Epithelial cell of esophagus (primary cell): Measurements from ENCODE around the gene KRTAP19-3.
"Not testable (repeated sequence)": the region's sequence is repeated elsewhere in the genome, so short reads cannot be mapped to it uniquely, and the experiment has no call there.

Experiments used
- DNase-seq: peaks from one replicate; pipeline ENCODE4 v3.0.0; 2010; ENCODE audit warnings: low read depth
- H3K4me3 ChIP-seq: 2 replicates; pipeline ENCODE4 v1.5.1; 2011; ENCODE audit warnings: mild to moderate bottlenecking, low read length, control low read depth
- CTCF ChIP-seq: IDR thresholded peaks from 2 replicates; pipeline ENCODE4 v1.5.1; 2011; ENCODE audit warnings: low read depth, mild to moderate bottlenecking, low read length, control low read depth, inconsistent platforms; ENCODE audit not compliant: insufficient read depth; ENCODE audit errors: missing control alignments

Gene KRTAP19-3

DNA sequence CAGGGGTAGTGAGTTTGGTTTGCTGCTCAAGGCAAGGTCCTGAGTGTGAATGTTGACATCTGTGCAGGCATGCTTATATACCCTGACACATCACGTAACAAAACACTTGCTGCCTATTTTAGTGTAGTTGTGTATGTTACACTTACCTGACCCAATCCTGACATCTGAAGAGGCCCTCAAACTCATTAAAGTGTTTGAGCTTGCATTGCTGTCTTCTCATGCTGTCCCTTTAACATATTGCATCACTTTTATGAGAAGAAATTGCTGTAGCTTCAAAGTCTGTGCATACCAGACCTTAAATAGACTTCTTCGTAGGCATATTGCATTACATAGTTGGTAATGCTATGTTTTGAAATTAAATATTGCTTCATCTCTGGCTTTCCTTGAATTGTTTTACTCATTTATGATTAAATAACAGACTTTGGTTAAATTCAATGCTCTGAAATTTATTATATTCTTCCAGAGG lies at the start of gene KRTAP19-3:
Gene KRTAP19-3, minus strand, starts transcription at position 51 of the 466 bp plus-strand sequence. CDS start 56 bp downstream, outside the sequence.
- peak; percentile 17 for DNase-seq
- no peak within 1 kb of the TSS for H3K4me3 ChIP-seq
- TF ChIP-seq CTCF, result no peak

DNA sequence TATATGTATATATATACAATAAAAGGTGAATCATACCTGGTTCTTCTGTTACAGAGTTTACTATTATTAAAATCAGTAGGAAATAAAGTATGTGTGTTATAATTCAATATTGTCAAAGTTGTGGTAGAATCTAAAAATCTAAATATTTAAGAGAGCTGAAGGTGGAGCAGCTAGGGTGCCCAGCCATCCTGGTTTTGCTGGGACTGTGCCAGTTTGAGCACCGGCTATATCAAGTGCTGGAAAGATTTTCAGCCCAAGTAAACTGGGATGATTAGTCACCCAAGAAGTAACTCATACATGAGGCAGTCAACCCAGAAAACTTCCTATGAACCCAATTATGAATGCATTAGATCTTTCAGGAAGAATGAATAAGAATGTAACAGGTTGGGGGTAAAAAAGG lies 27.1 kb upstream of the KRTAP19-3 start:
- no peak overlapping the region for H3K4me3 ChIP-seq
- peak; percentile 8 for DNase-seq
- no peak for TF ChIP-seq CTCF

DNA sequence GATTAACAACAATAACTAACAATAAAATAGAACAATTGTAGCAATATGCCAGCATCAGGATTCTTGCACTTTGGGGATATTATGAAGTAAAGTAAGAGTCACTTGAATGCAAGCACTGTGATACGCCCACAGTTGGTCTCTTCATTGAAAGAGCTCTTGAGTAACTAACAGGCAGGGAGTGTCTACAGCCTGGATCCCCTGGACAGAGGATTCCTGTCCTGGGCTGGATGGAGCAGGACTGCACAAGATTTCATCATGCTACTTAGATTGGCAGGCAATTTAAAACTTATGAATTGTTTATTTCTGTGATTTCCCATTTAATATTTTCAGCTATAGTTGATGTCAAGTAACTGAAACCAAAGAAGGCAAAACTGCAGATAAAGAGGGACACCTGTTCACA lies 23.9 kb upstream of the KRTAP19-3 start:
- H3K4me3 ChIP-seq, result no peak overlapping the region
- TF ChIP-seq CTCF, result no peak

DNA sequence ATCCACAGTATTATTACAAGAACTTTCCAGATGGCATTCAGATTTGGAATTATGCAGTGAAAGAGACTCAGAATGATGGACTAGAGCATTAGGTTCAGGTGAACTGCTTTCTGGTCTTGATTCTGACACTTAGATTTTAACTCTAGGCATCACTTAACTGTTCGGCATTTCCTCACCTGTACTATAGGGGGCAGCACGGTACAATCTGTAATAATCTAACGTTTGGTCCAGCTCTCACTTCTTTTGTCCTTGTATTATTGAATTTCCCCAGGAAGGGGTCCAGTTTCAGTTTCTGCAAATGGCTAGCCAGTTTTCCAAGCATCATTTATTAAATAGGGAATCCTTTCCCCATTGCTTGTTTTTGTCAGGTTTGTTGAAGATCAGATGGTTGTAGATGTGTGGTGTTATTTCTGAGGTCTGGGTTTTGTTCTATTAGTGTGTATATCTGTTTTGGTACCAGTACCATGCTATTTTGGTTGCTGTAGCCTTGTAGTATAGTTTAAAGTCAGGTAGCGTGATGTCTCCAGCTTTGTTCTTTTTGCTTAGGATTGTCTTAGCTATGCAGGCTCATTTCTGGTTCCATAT lies 13.9 kb upstream of the KRTAP19-3 start:
- peak; percentile 58 for TF ChIP-seq CTCF
- H3K4me3 ChIP-seq, result not testable (repeated sequence)
- DNase-seq, result peak; percentile 33

More for the DNA sequence above, 23.9 kb upstream of the KRTAP19-3 start:
- peak; percentile 9 for DNase-seq

GRCh38 chr21:30502041-30502440 lies 10.2 kb upstream of the KRTAP19-3 start, which contains the start of gene KRTAP19-5:
TSS of gene KRTAP19-5 (minus strand) at chr21:30502141. CDS start at chr21:30502090, 51 bp downstream.
- no peak for TF ChIP-seq CTCF
- DNase-seq, result no peak
- no peak within 1 kb of the TSS for H3K4me3 ChIP-seq

- no peak for DNase-seq
- no peak for TF ChIP-seq CTCF
- H3K4me3 ChIP-seq, result no peak within 1 kb of the TSS
Observed at GRCh38 chr21:30497065-30497464, 5.3 kb upstream of the KRTAP19-3 start, which contains the start of gene KRTAP19-4. TSS of gene KRTAP19-4 (minus strand) at chr21:30497165. CDS start at chr21:30497110, 55 bp downstream.

- no peak for DNase-seq
- TF ChIP-seq CTCF, result no peak
- no peak within 1 kb of the TSS for H3K4me3 ChIP-seq
Observed at GRCh38 chr21:30487336-30487735, 4.5 kb downstream of the KRTAP19-3 start, which contains the start of gene KRTAP19-2. TSS of gene KRTAP19-2 (minus strand) at chr21:30487436. CDS start at chr21:30487348, 88 bp downstream.
